Mesenchymal stem cell (in vitro differentiated cells and primary cell): ENCODE data around the gene KDM4B.
"Not testable (repeated sequence)": the region's sequence is repeated elsewhere in the genome, so short reads cannot be mapped to it uniquely, and the experiment has no call there.

Experiments used
- DNase-seq: peaks from one replicate; pipeline ENCODE4 v3.0.0-alpha.2; 2013
- H2AFZ ChIP-seq: one replicate; pipeline ENCODE4 v1.6.1; 2013; ENCODE audit warnings: low read depth, mild to moderate bottlenecking, control low read depth, inconsistent platforms, low read length, moderate library complexity
- H2AK5ac ChIP-seq: 2 replicates; pipeline ENCODE4 v1.6.1; 2013; ENCODE audit warnings: low read length, moderate library complexity, mild to moderate bottlenecking, inconsistent platforms; ENCODE audit not compliant: severe bottlenecking
- H2BK120ac ChIP-seq: one replicate; pipeline ENCODE4 v1.6.1; 2013; ENCODE audit warnings: low read depth, mild to moderate bottlenecking, inconsistent platforms, low read length, moderate library complexity
- H2BK12ac ChIP-seq, 2 experiments: one replicate each; pipeline ENCODE4 v1.6.1; 2013; ENCODE audit warnings: inconsistent platforms in 2 of 2, low read length in 2 of 2, mild to moderate bottlenecking in 2 of 2, moderate library complexity in 2 of 2, control low read depth in 1 of 2
- H2BK15ac ChIP-seq: one replicate; pipeline ENCODE4 v1.6.1; 2013; ENCODE audit warnings: mild to moderate bottlenecking, low read depth, inconsistent platforms; ENCODE audit not compliant: poor library complexity, severe bottlenecking
- H2BK5ac ChIP-seq: 2 replicates; pipeline ENCODE4 v1.6.1; 2013; ENCODE audit warnings: low read depth, mild to moderate bottlenecking, low read length, control low read depth, inconsistent platforms; ENCODE audit not compliant: poor library complexity, severe bottlenecking
- H3K14ac ChIP-seq, 2 experiments: one replicate each; pipeline ENCODE4 v1.6.1; 2013; ENCODE audit warnings: inconsistent platforms in 2 of 2, low read length in 2 of 2, control low read depth in 1 of 2, mild to moderate bottlenecking in 1 of 2, moderate library complexity in 1 of 2
- H3K18ac ChIP-seq, 2 experiments: one replicate each; pipeline ENCODE4 v1.6.1; 2013; ENCODE audit warnings: inconsistent platforms in 2 of 2, low read length in 2 of 2, control low read depth in 1 of 2, low read depth in 1 of 2, mild to moderate bottlenecking in 1 of 2
- H3K23ac ChIP-seq, 2 experiments: one replicate each; pipeline ENCODE4 v1.6.1; 2013; ENCODE audit warnings: inconsistent platforms in 2 of 2, low read length in 2 of 2, mild to moderate bottlenecking in 2 of 2, moderate library complexity in 2 of 2, control low read depth in 1 of 2
- H3K27ac ChIP-seq: 2 replicates; pipeline ENCODE4 v1.5.1; 2013; ENCODE audit warnings: mild to moderate bottlenecking, moderate library complexity, low read length, control low read depth, inconsistent platforms; ENCODE audit not compliant: poor library complexity, severe bottlenecking
- H3K27me3 ChIP-seq, 2 experiments: 2 replicates each; pipeline versions ENCODE4 v1.6.1 to v1.7.0; 2013; ENCODE audit warnings: low read length in 2 of 2, mild to moderate bottlenecking in 2 of 2, moderate library complexity in 2 of 2, control low read depth in 1 of 2, inconsistent platforms in 1 of 2; ENCODE audit not compliant: control insufficient read depth in 1 of 2, insufficient read depth in 1 of 2
- H3K36me3 ChIP-seq, 2 experiments: 2 replicates each; pipeline versions ENCODE4 v1.6.1 to v1.7.0; 2013; ENCODE audit warnings: low read length in 2 of 2, control low read depth in 1 of 2, inconsistent platforms in 1 of 2, low read depth in 1 of 2, mild to moderate bottlenecking in 1 of 2; ENCODE audit not compliant: insufficient read depth in 2 of 2, control insufficient read depth in 1 of 2
- H3K4ac ChIP-seq, 2 experiments: one replicate each; pipeline ENCODE4 v1.6.1; 2013; ENCODE audit warnings: inconsistent platforms in 2 of 2, low read length in 2 of 2, mild to moderate bottlenecking in 2 of 2, moderate library complexity in 2 of 2, control low read depth in 1 of 2, low read depth in 1 of 2
- H3K4me1 ChIP-seq: 2 replicates; pipeline ENCODE4 v1.6.1; 2013; ENCODE audit warnings: low read depth, low read length, control low read depth; ENCODE audit not compliant: control insufficient read depth, insufficient read depth
- H3K4me2 ChIP-seq: 2 replicates; pipeline ENCODE4 v1.6.1; 2013; ENCODE audit warnings: low read length, mild to moderate bottlenecking, inconsistent platforms; ENCODE audit not compliant: poor library complexity, severe bottlenecking
- H3K4me3 ChIP-seq, 2 experiments: 2 replicates each; pipeline versions ENCODE4 v1.5.1 to v1.7.0; 2013; ENCODE audit warnings: low read length in 2 of 2, mild to moderate bottlenecking in 2 of 2, control low read depth in 1 of 2, low read depth in 1 of 2; ENCODE audit not compliant: insufficient read depth in 1 of 2
- H3K79me1 ChIP-seq: replicated peaks from 2 replicates; pipeline ENCODE4 v1.6.1; 2013; ENCODE audit warnings: mild to moderate bottlenecking, control low read depth, low read length, inconsistent platforms; ENCODE audit not compliant: poor library complexity, severe bottlenecking
- H3K9ac ChIP-seq: 2 replicates; pipeline ENCODE4 v1.7.0; 2013; ENCODE audit warnings: mild to moderate bottlenecking, low read length, moderate library complexity
- H3K9me3 ChIP-seq: 2 replicates; pipeline ENCODE4 v1.7.0; 2013; ENCODE audit warnings: mild to moderate bottlenecking, low read length; ENCODE audit not compliant: control insufficient read depth
- H4K8ac ChIP-seq: one replicate; pipeline ENCODE4 v1.6.1; 2013; ENCODE audit warnings: inconsistent platforms, mild to moderate bottlenecking, low read length, moderate library complexity
- H4K91ac ChIP-seq: one replicate; pipeline ENCODE4 v1.6.1; 2013; ENCODE audit warnings: mild to moderate bottlenecking, low read length, inconsistent platforms
- WGBS: methylation state at CpG from one replicate; pipeline ENCODE4 v1.1.7; 2013; ENCODE audit warnings: mixed read lengths; 5-methylcytosine and 5-hydroxymethylcytosine counted together

The KDM4B gene

DNA sequence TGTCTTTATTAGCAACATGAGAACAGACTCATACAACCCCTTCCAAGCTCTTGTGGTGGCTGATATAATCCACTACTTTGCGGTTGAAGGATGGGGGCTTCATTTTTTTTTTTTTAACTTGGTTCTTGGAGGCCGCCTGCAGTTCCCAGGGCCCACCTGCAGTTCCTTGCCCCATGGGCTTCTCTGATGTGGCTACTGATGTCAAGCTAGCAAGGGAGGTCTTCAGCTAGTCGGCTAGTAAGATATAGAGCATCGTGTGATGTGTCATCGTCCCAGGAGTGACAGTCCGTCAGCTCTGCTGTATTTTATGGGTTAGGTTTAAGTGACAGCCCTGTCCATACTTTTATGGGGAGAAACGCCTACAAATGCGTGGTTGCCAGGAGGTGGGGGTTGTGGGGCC is 33.5 kb upstream of the KDM4B start:
- Histone ChIP-seq H3K27ac (no peak overlapping the region), H2BK5ac (no peak overlapping the region), H3K36me3 (peaks cover 31 to 35% of the 10 kb centered on the region in 2 experiments), H3K4ac (no peak overlapping the region), H3K23ac (no peak overlapping the region), H4K8ac (no peak overlapping the region), H2AFZ (no peak overlapping the region), H3K18ac (no peak overlapping the region), H2BK12ac (no peak overlapping the region), H3K4me2 (no peak overlapping the region), H3K9ac (no peak overlapping the region), H3K14ac (no peak overlapping the region), H3K27me3 (no peaks in the 10 kb centered on the region), H3K4me3 (no peak overlapping the region), H2AK5ac (no peak overlapping the region), H2BK15ac (no peak overlapping the region), H2BK120ac (no peak overlapping the region), H3K9me3 (no peaks in the 10 kb centered on the region), H4K91ac (no peak overlapping the region), H3K4me1 (peaks cover 6% of the 10 kb centered on the region), H3K79me1 (peaks cover 17% of the 10 kb centered on the region)
- 97% methylated on average over 8 of the region's 8 CpGs for WGBS
- no peak for DNase-seq

DNA sequence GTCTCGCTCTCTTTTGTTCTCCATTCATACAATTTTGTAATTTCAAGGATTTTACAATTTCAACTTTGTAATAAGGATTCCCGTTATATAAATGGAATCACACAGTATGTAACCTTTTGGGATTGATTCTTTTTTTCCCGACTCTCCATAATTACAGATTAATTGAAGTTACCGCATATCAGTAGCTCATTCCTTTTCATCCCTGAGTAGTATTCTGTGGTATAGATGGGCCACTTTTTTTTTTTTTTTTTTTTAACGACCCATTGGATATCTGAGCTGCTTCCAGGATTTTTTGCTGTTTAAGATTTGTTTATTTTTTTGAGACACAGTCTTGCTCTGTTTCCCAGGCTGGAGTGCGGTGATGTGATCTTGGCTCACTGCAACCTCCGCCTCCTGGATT is 31.9 kb upstream of the KDM4B start:
- no peak overlapping the region for H2AK5ac ChIP-seq
- no peak overlapping the region for H2BK5ac ChIP-seq
- H3K18ac ChIP-seq = no peak overlapping the region
- H3K36me3 ChIP-seq = peaks cover 32 to 34% of the 10 kb centered on the region in 2 experiments
- H3K9ac ChIP-seq = no peak overlapping the region
- no peaks in the 10 kb centered on the region for H3K9me3 ChIP-seq
- no peak overlapping the region for H3K4me3 ChIP-seq
- no peak overlapping the region for H3K27ac ChIP-seq
- no peak overlapping the region for H3K4me2 ChIP-seq
- H3K27me3 ChIP-seq = no peaks in the 10 kb centered on the region
- H4K91ac ChIP-seq = no peak overlapping the region
- 91% methylated on average over 3 of the region's 7 CpGs for WGBS
- H3K4ac ChIP-seq = no peak overlapping the region
- no peak overlapping the region for H2BK120ac ChIP-seq
- H4K8ac ChIP-seq = no peak overlapping the region
- H3K4me1 ChIP-seq = peaks cover 1% of the 10 kb centered on the region
- H3K79me1 ChIP-seq = peaks cover 19% of the 10 kb centered on the region
- H2BK15ac ChIP-seq = no peak overlapping the region
- no peak overlapping the region for H3K14ac ChIP-seq
- no peak overlapping the region for H2AFZ ChIP-seq
- no peak overlapping the region for H3K23ac ChIP-seq
- no peak for DNase-seq
- H2BK12ac ChIP-seq = no peak overlapping the region

DNA sequence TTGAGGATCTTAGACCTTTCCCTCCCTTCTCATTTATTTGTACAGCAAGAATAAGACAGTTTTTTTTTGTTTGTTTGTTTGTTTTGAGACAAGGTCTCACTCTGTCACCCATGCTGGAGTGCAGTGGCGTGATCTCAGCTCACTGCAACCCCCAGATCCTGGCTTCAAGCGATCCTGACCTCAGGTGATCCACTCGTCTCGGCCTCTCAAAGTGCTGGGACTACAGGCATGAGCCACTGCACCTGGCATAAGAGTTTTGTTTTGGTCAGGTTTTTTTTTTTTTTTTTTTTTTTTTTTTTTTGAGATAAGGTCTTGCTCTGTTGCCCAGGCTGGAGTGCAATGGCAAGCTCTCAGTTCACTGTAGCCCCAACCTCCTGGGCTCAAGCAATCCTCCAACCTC is 30.5 kb upstream of the KDM4B start:
- WGBS = 93% methylated on average over 3 of the region's 4 CpGs
- H2BK12ac ChIP-seq, H4K8ac ChIP-seq, H2AK5ac ChIP-seq, H2BK5ac ChIP-seq, H3K14ac ChIP-seq, H2AFZ ChIP-seq, H3K4me2 ChIP-seq, H3K4me3 ChIP-seq, H2BK15ac ChIP-seq, H4K91ac ChIP-seq, H3K27me3 ChIP-seq, H2BK120ac ChIP-seq, H3K18ac ChIP-seq, DNase-seq, H3K9me3 ChIP-seq, H3K4ac ChIP-seq, H3K27ac ChIP-seq, H3K23ac ChIP-seq, H3K4me1 ChIP-seq, H3K9ac ChIP-seq: not testable (repeated sequence)
- peaks cover 22 to 36% of the 10 kb centered on the region in 2 experiments for H3K36me3 ChIP-seq
- peaks cover 19% of the 10 kb centered on the region for H3K79me1 ChIP-seq

DNA sequence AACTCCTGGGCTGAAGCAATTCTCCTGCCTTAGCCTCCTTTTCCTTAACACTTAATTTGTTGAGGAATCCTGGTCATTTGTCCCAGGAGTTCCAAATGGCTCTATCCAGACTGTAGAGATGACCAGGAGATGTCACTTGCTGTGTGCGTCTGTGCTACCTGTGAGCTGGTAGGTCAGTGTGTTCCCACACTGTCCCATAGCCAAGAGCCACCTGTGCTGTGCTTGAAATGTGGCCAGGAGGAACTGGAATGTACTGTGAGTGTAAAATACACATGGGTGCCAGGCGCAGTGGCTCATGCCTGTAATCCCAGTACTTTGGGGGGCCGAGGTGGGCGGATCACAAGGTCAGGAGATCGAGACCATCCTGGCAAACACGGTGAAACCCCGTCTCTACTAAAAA is 29.4 kb upstream of the KDM4B start:
- H2BK15ac ChIP-seq = no peak overlapping the region
- over 99% methylated on average over 7 of the region's 7 CpGs for WGBS
- H3K27me3 ChIP-seq = no peaks in the 10 kb centered on the region
- H3K27ac ChIP-seq = no peak overlapping the region
- no peak overlapping the region for H3K9ac ChIP-seq
- H3K9me3 ChIP-seq = no peaks in the 10 kb centered on the region
- no peak overlapping the region for H3K4ac ChIP-seq
- no peak overlapping the region for H3K14ac ChIP-seq
- no peak overlapping the region for H2AFZ ChIP-seq
- H3K4me2 ChIP-seq = no peak overlapping the region
- H3K36me3 ChIP-seq = peaks cover 17 to 42% of the 10 kb centered on the region in 2 experiments
- DNase-seq = no peak
- H3K79me1 ChIP-seq = peaks cover 20% of the 10 kb centered on the region
- H2AK5ac ChIP-seq = no peak overlapping the region
- H4K91ac ChIP-seq = no peak overlapping the region
- no peak overlapping the region for H2BK5ac ChIP-seq
- H2BK120ac ChIP-seq = no peak overlapping the region
- H3K4me1 ChIP-seq = no peaks in the 10 kb centered on the region
- H3K4me3 ChIP-seq = no peak overlapping the region
- H2BK12ac ChIP-seq = no peak overlapping the region
- H3K23ac ChIP-seq = no peak overlapping the region
- no peak overlapping the region for H4K8ac ChIP-seq
- H3K18ac ChIP-seq = no peak overlapping the region
